GM10248 (cell line): ENCODE data around the gene KCNH5.

Experiments
- CTCF ChIA-PET: fragments of 300-600 bp; sonication (Branson Sonifier 250); formaldehyde crosslinking; extraction: SDS; loops from one replicate; lab custom pipeline; 2021; ENCODE audit warnings: antibody characterized with exemption; lab: Yijun Ruan, JAX
- POLR2A ChIA-PET: fragments of 350-650 bp; sonication (Branson Sonifier 250); formaldehyde crosslinking; extraction: SDS; loops from one replicate; lab custom pipeline; 2020; ENCODE audit warnings: antibody characterized with exemption; lab: Yijun Ruan, JAX
- DNase-seq: peaks from one replicate; pipeline ENCODE4 v3.0.0; 2012; ENCODE audit errors: extremely low spot score
- CTCF ChIP-seq: IDR thresholded peaks from 2 replicates; pipeline ENCODE4 v1.5.1; 2012; ENCODE audit warnings: mild to moderate bottlenecking, low read depth; ENCODE audit errors: extremely low read depth, missing control alignments, control extremely low read depth

KCNH5 gene

GRCh38 chr14:63012171-63012570 is 33.1 kb downstream of the KCNH5 start:
- no peak for TF ChIP-seq CTCF
- CTCF ChIA-PET: no interaction called here
- POLR2A ChIA-PET: no interaction called here
- no peak for DNase-seq

- DNase-seq: no peak
- ChIA-PET CTCF (no interaction called here), POLR2A (no interaction called here)
- no peak for TF ChIP-seq CTCF
Measured at GRCh38 chr14:63011623-63012022, 33.6 kb downstream of the KCNH5 start.

GRCh38 chr14:63009495-63009894 is 35.8 kb downstream of the KCNH5 start:
- POLR2A ChIA-PET: no interaction called here
- no peak for TF ChIP-seq CTCF
- DNase-seq: no peak
- CTCF ChIA-PET: no interaction called here

- TF ChIP-seq CTCF: no peak
- POLR2A ChIA-PET: no interaction called here
- DNase-seq: no peak
- CTCF ChIA-PET: no interaction called here
Measured at GRCh38 chr14:63006531-63006930, 38.7 kb downstream of the KCNH5 start.

- ChIA-PET POLR2A (no interaction called here), CTCF (interaction anchor here (1.2 kb wide), 1 partner anchor 11 kb away, joined by 3 read pairs; no protein-coding TSS in a partner anchor)
- no peak for DNase-seq
- no peak for TF ChIP-seq CTCF
Measured at GRCh38 chr14:62994096-62994495, 51.2 kb downstream of the KCNH5 start.

GRCh38 chr14:62988967-62989366 is 56.3 kb downstream of the KCNH5 start:
- ChIA-PET POLR2A (no interaction called here), CTCF (no interaction called here)
- no peak for DNase-seq
- TF ChIP-seq CTCF: no peak

- no peak for DNase-seq
- ChIA-PET POLR2A (no interaction called here), CTCF (no interaction called here)
- no peak for TF ChIP-seq CTCF
Measured at GRCh38 chr14:62983821-62984220, 61.4 kb downstream of the KCNH5 start.
